Mucosa of descending colon (tissue), 3 donors: ENCODE results near the gene MPPED2. TPM values are rescaled to one million over a fixed set of nuclear protein-coding genes. Genes with fewer than 3 reads are reported as not detected.

Experiments used
- ATAC-seq: fragments of 200-7000 bp; cut with Tn5 transposase; one replicate; pipeline ENCODE4 v1.9.1; 2020; ENCODE audit warnings: mild to moderate bottlenecking, moderate library complexity
- DNase-seq, 3 donors: peaks; one replicate each; pipeline ENCODE4 v3.0.0-alpha.2; 2020
- H3K36me3 ChIP-seq: fragments of 200-600 bp; one replicate; pipeline ENCODE4 v1.8.0; 2021; ENCODE audit warnings: low read depth, mild to moderate bottlenecking
- H3K4me1 ChIP-seq: fragments of 200-600 bp; one replicate; pipeline ENCODE4 v1.8.0; 2021; ENCODE audit warnings: low read depth, mild to moderate bottlenecking
- H3K4me3 ChIP-seq: fragments of 200-600 bp; one replicate; pipeline ENCODE4 v1.8.0; 2021; ENCODE audit warnings: mild to moderate bottlenecking
- H3K9me3 ChIP-seq: fragments of 200-600 bp; one replicate; pipeline ENCODE4 v1.8.0; 2021; ENCODE audit warnings: mild to moderate bottlenecking
- CTCF ChIP-seq: fragments of 200-600 bp; IDR thresholded peaks from one replicate; pipeline ENCODE4 v1.8.0; 2022; ENCODE audit warnings: antibody characterized with exemption, mild to moderate bottlenecking
- intact Hi-C, 2 donors: fragments of 100-400 bp; cut with DNase I in 1 of 2; cut with micrococcal nuclease in 1 of 2; formaldehyde crosslinking; loops; one replicate each; pipeline versions ENCODE4 v1.11.0 to v1.11.1; 2022; cut with DNase I, micrococcal nuclease
- total RNA-seq, 3 donors: library from RNA; stranded (reverse); fragmentation: NEBNext Ultra II Directional in 2 of 3; extraction: Animal tissue kit (Norgen Biotek cat#: 25700) in 2 of 3; gene quantifications; one replicate each; pipeline versions ENCODE4 v1.2.1 to v1.2.4, GENCODE V29; 2021 to 2023
- donor health status: DM: no; HTN: no; CAD: no; lungs with moderate emphysema.
- donor health status: DM: no; HTN: no; CAD: no.
- donor health status: DM: no; HTN: yes; CAD: no.

MPPED2 gene
- total RNA-seq, 3 donors from 2014 or later: 0.64 to 10.1 (median 1.6) TPM

- no peaks in the 10 kb centered on the region for H3K36me3 ChIP-seq
- H3K4me3 ChIP-seq: no peak overlapping the region
- H3K4me1 ChIP-seq: no peaks in the 10 kb centered on the region
- intact Hi-C loops: no loop called here
- no peak for TF ChIP-seq CTCF
- DNase-seq: no peak
- no peak for ATAC-seq
- H3K9me3 ChIP-seq: no peaks in the 10 kb centered on the region
These were observed 174.8 kb downstream of the MPPED2 start for GRCh38 chr11:30411383-30411782.

GRCh38 chr11:30406978-30407762 lies 179.0 kb downstream of the MPPED2 start:
- DNase-seq: no peak
- no peaks in the 10 kb centered on the region for H3K9me3 ChIP-seq
- no peak for TF ChIP-seq CTCF
- no peaks in the 10 kb centered on the region for H3K4me1 ChIP-seq
- ATAC-seq: no peak
- no peak overlapping the region for H3K4me3 ChIP-seq
- intact Hi-C loops: no loop called here
- H3K36me3 ChIP-seq: no peaks in the 10 kb centered on the region

- DNase-seq (no peak), ATAC-seq (no peak)
- no peak overlapping the region for H3K4me3 ChIP-seq
- H3K36me3 ChIP-seq: no peaks in the 10 kb centered on the region
- intact Hi-C loops: no loop called here
- H3K4me1 ChIP-seq: no peaks in the 10 kb centered on the region
- H3K9me3 ChIP-seq: no peaks in the 10 kb centered on the region
- no peak for TF ChIP-seq CTCF
These were observed 180.8 kb downstream of the MPPED2 start for GRCh38 chr11:30405385-30405784.

GRCh38 chr11:30404136-30404535 lies 182.0 kb downstream of the MPPED2 start:
- Histone ChIP-seq H3K4me1 (no peaks in the 10 kb centered on the region), H3K36me3 (no peaks in the 10 kb centered on the region), H3K4me3 (no peak overlapping the region), H3K9me3 (no peaks in the 10 kb centered on the region)
- DNase-seq (no peak), ATAC-seq (no peak)
- intact Hi-C loops: no loop called here
- no peak for TF ChIP-seq CTCF

GRCh38 chr11:30395751-30396150 lies 190.4 kb downstream of the MPPED2 start:
- Histone ChIP-seq H3K4me3 (no peak overlapping the region), H3K4me1 (no peaks in the 10 kb centered on the region), H3K36me3 (no peaks in the 10 kb centered on the region), H3K9me3 (no peaks in the 10 kb centered on the region)
- no peak for DNase-seq
- no peak for TF ChIP-seq CTCF
- intact Hi-C loops: no loop called here
- no peak for ATAC-seq

- intact Hi-C loops: no loop called here
- Histone ChIP-seq H3K4me3 (no peak overlapping the region), H3K4me1 (no peaks in the 10 kb centered on the region), H3K9me3 (no peaks in the 10 kb centered on the region), H3K36me3 (no peaks in the 10 kb centered on the region)
- ATAC-seq (no peak), DNase-seq (no peak)
- TF ChIP-seq CTCF: no peak
These were observed 193.1 kb downstream of the MPPED2 start for GRCh38 chr11:30393012-30393411.
